ENCODE results near the gene YBEY. TPM values are rescaled to one million over a fixed set of nuclear protein-coding genes. Genes with fewer than 3 reads are reported as not detected.
A peak's percentile ranks its signal among the peaks of the same experiment; 100 is the strongest.

Gene YBEY
- total and polyA plus RNA-seq, 2 of the 8 experiments (the other 6 are each of a cell fraction or from before 2014, with no cell fraction given), result 26.9 to 31.9 TPM

- TF ChIP-seq ZNF274 (IDR thresholded peaks at IDR 0.05; ENCODE audit: borderline replicate concordance, extremely low read depth, low read length), result no peak
- no peak for TF ChIP-seq SIRT6 (IDR thresholded peaks at IDR 0.05; ENCODE audit: low read length)
- no peak for TF ChIP-seq GTF2F1 (IDR thresholded peaks at IDR 0.05; ENCODE audit: borderline replicate concordance, low read depth, low read length)
- no peak for TF ChIP-seq TEAD4 (IDR thresholded peaks at IDR 0.05; ENCODE audit: low read depth, low read length)
- no peak for TF ChIP-seq USF2 (IDR thresholded peaks at IDR 0.05; ENCODE audit: low read length)
- no peak for TF ChIP-seq POLR2AphosphoS5 (IDR thresholded peaks at IDR 0.05; ENCODE audit: low read depth, low read length)
- TF ChIP-seq KDM1A (IDR thresholded peaks at IDR 0.05; ENCODE audit: borderline replicate concordance, low read length), result no peak
- TF ChIP-seq RBBP5 (IDR thresholded peaks at IDR 0.05; ENCODE audit: borderline replicate concordance, low read depth, low read length), result peak; percentile 42; the same call in 1 of the 2 replicates
- TF ChIP-seq ATF2 (IDR thresholded peaks at IDR 0.05; ENCODE audit: low read length), result no peak
- no peak for TF ChIP-seq CBX5 (IDR thresholded peaks at IDR 0.05; ENCODE audit: low read depth, low read length)
- no peak for TF ChIP-seq FOSL1 (IDR thresholded peaks at IDR 0.05; ENCODE audit: insufficient read depth, low read depth, low read length)
- TF ChIP-seq RFX5 (IDR thresholded peaks at IDR 0.05; ENCODE audit: borderline replicate concordance, low read depth, low read length), result no peak
Measured at GRCh38 chr21:46325073-46325912, 39.2 kb downstream of the YBEY start (continued).

Measured in H1 (cell line).